Fibroblast of mammary gland (primary cell): ENCODE results near the gene LINGO1.

ENCODE experiments used
- DNase-seq: peaks from one replicate; pipeline ENCODE4 v3.0.0-alpha.2; 2010; ENCODE audit warnings: low read depth
- H3K4me3 ChIP-seq: 2 replicates; pipeline ENCODE4 v1.5.1; 2011; ENCODE audit warnings: low read depth, mild to moderate bottlenecking, low read length, moderate library complexity; ENCODE audit not compliant: control insufficient read depth
- TF ChIP-seq, protein P1 (sequence below): conservative IDR thresholded peaks from 2 replicates; pipeline ENCODE4 v1.5.1; 2011; ENCODE audit warnings: low read depth, low read length, inconsistent platforms; ENCODE audit not compliant: control insufficient read depth, insufficient read depth

LINGO1 gene

DNA sequence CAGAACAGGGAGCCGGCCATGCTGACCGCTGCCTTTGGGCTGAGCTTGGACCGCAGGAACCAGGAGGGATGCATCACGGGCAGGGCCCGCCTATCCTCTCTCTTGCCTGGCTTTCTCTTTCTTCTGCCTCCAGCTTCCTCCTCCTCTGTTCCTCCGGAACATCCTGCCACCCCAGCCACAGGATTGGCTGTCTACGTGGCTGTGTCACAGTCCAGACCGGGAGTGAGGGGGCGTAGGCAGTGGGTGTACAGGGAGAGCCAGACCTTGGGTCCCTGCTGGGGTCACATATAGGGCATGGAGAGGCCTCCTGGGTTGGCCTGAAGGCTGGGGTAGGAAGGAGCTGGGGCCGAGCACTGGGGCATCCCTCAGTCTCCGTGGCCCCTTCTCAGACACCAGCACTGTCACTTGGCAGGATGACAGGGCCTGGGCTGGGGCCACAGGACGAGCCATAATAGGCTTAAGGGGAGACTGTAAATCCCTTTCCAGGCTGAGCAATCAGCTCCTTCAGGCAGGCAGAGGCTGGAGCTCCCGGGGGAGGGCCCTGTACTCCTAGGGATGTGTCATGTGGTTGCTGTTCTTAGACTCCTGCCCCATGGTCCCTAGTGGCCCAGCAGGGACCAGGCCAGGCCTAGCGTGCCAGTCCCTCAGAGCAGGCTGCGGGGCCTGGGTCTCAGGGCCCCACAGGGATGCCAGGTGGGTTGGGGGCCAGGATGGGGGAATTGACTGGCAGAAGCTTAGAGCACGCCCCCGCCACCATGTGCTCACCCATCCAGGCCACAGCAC, 25.4 kb downstream of the LINGO1 start:
- DNase-seq: peak; percentile 64
- H3K4me3 ChIP-seq: no peak overlapping the region
- TF ChIP-seq, protein P1, sequence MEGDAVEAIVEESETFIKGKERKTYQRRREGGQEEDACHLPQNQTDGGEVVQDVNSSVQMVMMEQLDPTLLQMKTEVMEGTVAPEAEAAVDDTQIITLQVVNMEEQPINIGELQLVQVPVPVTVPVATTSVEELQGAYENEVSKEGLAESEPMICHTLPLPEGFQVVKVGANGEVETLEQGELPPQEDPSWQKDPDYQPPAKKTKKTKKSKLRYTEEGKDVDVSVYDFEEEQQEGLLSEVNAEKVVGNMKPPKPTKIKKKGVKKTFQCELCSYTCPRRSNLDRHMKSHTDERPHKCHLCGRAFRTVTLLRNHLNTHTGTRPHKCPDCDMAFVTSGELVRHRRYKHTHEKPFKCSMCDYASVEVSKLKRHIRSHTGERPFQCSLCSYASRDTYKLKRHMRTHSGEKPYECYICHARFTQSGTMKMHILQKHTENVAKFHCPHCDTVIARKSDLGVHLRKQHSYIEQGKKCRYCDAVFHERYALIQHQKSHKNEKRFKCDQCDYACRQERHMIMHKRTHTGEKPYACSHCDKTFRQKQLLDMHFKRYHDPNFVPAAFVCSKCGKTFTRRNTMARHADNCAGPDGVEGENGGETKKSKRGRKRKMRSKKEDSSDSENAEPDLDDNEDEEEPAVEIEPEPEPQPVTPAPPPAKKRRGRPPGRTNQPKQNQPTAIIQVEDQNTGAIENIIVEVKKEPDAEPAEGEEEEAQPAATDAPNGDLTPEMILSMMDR: no peak

- H3K4me3 ChIP-seq: no peak overlapping the region
- DNase-seq: peak; percentile 51
- TF ChIP-seq, protein P1: no peak
Measured at GRCh38 chr15:77606142-77607034, 26.3 kb downstream of the LINGO1 start.

DNA sequence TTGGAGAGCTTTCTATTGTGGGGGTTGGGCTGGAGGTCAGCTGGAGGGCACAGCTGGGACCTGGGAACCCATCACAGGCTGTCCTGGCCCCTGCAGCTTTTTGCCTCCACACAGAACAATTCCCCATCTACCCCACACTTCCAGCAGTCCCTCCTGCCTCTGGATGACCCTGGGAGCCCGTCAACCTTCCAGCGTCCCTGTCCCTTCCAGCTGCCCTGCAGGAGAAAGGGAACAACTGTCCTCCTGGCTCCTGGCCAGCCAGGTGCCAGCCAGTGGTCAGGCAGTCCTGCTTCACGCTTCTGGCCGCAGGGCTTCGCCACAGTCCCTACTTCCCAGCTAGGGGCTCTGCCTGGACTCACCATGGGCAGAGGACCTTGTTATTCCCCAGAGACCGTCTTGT, 27.2 kb downstream of the LINGO1 start:
- no peak for DNase-seq
- TF ChIP-seq, protein P1: no peak

GRCh38 chr15:77604973-77605372, 27.7 kb downstream of the LINGO1 start:
- H3K4me3 ChIP-seq: no peak overlapping the region
- no peak for DNase-seq
- TF ChIP-seq, protein P1: no peak

More for the DNA sequence above, 27.2 kb downstream of the LINGO1 start:
- H3K4me3 ChIP-seq: no peak overlapping the region

DNA sequence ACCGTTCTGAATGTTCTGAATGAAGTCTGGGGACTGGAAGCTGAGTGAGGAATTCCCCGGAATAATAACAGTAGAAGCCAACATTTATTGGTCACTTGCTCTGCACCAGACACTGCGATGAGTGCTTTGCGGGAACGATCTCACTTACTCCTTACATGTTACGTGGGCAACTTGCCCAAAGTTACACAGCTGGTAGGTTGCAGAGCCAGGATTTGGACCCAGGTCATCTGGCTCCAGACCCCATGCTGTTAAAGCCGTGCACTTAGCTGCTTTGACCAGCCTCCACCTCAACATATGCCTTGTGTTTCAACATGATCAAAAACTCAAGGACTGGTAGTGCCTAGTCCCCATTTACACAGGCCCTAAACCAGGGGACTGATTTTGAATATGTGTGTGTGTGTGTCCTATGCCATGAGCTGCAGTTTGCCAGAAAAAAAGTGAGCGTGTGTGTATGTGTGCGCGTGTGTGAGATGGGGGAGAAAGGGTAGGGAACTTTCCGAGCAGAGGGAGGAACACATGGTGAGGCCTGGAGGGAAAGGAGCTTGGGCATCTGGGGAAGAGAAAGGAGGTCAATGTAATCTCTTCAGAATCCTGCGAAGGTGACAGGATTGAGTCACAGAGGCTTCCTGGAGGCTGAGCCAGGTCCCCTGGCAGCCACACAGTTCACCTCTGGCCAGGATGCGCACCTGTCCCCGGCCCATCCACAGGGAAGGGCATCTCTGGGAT, 28.9 kb downstream of the LINGO1 start:
- TF ChIP-seq, protein P1: no peak
- DNase-seq: no peak
- H3K4me3 ChIP-seq: no peak overlapping the region

- TF ChIP-seq, protein P1: no peak
- no peak for DNase-seq
- no peak overlapping the region for H3K4me3 ChIP-seq
Measured at GRCh38 chr15:77602800-77603199, 29.9 kb downstream of the LINGO1 start.
